Endodermal cell (in vitro differentiated cells): ENCODE data around the gene EML1. TPM values are rescaled to one million over a fixed set of nuclear protein-coding genes. Genes with fewer than 3 reads are reported as not detected.

ENCODE experiments used
- DNase-seq: peaks from one replicate; pipeline ENCODE4 v3.0.0-alpha.2; 2017
- H3K27ac ChIP-seq: 2 replicates; pipeline ENCODE4 v1.5.1; 2013; ENCODE audit warnings: mild to moderate bottlenecking, low read depth, low read length, moderate library complexity
- H3K27me3 ChIP-seq: 2 replicates; pipeline ENCODE4 v1.6.1; 2013; ENCODE audit warnings: mild to moderate bottlenecking, low read length, moderate library complexity; ENCODE audit not compliant: insufficient read depth, control insufficient read depth, poor library complexity, severe bottlenecking
- H3K36me3 ChIP-seq: 2 replicates; pipeline ENCODE4 v1.7.0; 2013; ENCODE audit warnings: mild to moderate bottlenecking, low read length, moderate library complexity; ENCODE audit not compliant: control insufficient read depth, insufficient read depth
- H3K4me1 ChIP-seq: one replicate; pipeline ENCODE4 v1.7.0; 2013; ENCODE audit warnings: low read length; ENCODE audit not compliant: control insufficient read depth, insufficient read depth
- H3K4me3 ChIP-seq: 2 replicates; pipeline ENCODE4 v1.5.1; 2013; ENCODE audit warnings: mild to moderate bottlenecking, low read length, moderate library complexity
- H3K9ac ChIP-seq: 2 replicates; pipeline ENCODE4 v1.6.1; 2013; ENCODE audit warnings: mild to moderate bottlenecking, low read length, moderate library complexity; ENCODE audit not compliant: poor library complexity, severe bottlenecking; ENCODE audit errors: extremely low read depth
- H3K9me3 ChIP-seq: 2 replicates; pipeline ENCODE4 v1.6.1; 2013; ENCODE audit warnings: mild to moderate bottlenecking, low read length, moderate library complexity; ENCODE audit not compliant: control insufficient read depth
- H3K27ac Mint-ChIP-seq: 2 replicates; pipeline ENCODE4 v1.8.0; 2020; ENCODE audit warnings: mixed read lengths
- H3K27me3 Mint-ChIP-seq: 2 replicates; pipeline ENCODE4 v1.8.0; 2021; ENCODE audit warnings: mild to moderate bottlenecking, mixed read lengths; ENCODE audit not compliant: insufficient read depth
- H3K36me3 Mint-ChIP-seq: 2 replicates; pipeline ENCODE4 v1.8.0; 2020; ENCODE audit warnings: low read depth, mixed read lengths
- H3K4me1 Mint-ChIP-seq: 2 replicates; pipeline ENCODE4 v1.8.0; 2020; ENCODE audit warnings: mixed read lengths
- H3K4me3 Mint-ChIP-seq: 2 replicates; pipeline ENCODE4 v1.8.0; 2020; ENCODE audit warnings: mild to moderate bottlenecking, moderate library complexity, mixed read lengths
- H3K9me3 Mint-ChIP-seq: 2 replicates; pipeline ENCODE4 v1.8.0; 2020; ENCODE audit warnings: mild to moderate bottlenecking, mixed read lengths
- CTCF ChIP-seq: fragments of 200-600 bp; sonication (generic); conservative IDR thresholded peaks from 2 replicates; pipeline ENCODE4 v1.5.0; 2021; ENCODE audit warnings: antibody characterized with exemption, mild to moderate bottlenecking
- WGBS, 2 experiments: methylation state at CpG; one replicate each; pipeline versions ENCODE4 v1.1.5 to v1.1.7; 2013; ENCODE audit warnings: missing lambda C conversion rate in 2 of 2, mixed read lengths in 1 of 2; ENCODE audit not compliant: insufficient coverage in 1 of 2, insufficient read length in 1 of 2; 5-methylcytosine and 5-hydroxymethylcytosine counted together
- total RNA-seq, 2 donors: library from RNA; stranded (reverse); fragmentation: NEBNext Ultra II Directional in 1 of 2; extraction: Animal tissue kit (Norgen Biotek cat#: 25700) in 1 of 2; gene quantifications; 2 replicates in 1 of 2; 3 replicates in 1 of 2; pipeline ENCODE4 v1.2.1, GENCODE V29; 2021

EML1 gene
- total RNA-seq, 2 donors from 2014 or later: 25.0 to 31.4 TPM

GRCh38 chr14:99921425-99921824, 128.2 kb downstream of the EML1 start:
- Histone ChIP-seq H3K9me3 (no peaks in the 10 kb centered on the region), H3K4me3 (no peak overlapping the region), H3K27me3 (no peaks in the 10 kb centered on the region), H3K9ac (no peak overlapping the region), H3K4me1 (no peaks in the 10 kb centered on the region), H3K36me3 (peaks cover 46% of the 10 kb centered on the region), H3K27ac (no peak overlapping the region)
- whole genome bisulfite sequencing, 2 experiments: 98 to 100% methylated on average over 2 to 4 of the region's 4 CpGs
- TF ChIP-seq CTCF: no peak
- no peaks in the 10 kb centered on the region for H3K27me3 Mint-ChIP-seq
- no peak overlapping the region for H3K4me3 Mint-ChIP-seq
- peaks cover 9% of the 10 kb centered on the region for H3K4me1 Mint-ChIP-seq
- no peak for DNase-seq
- H3K27ac Mint-ChIP-seq: no peak overlapping the region
- H3K36me3 Mint-ChIP-seq: peaks cover 38% of the 10 kb centered on the region
- peaks cover 3% of the 10 kb centered on the region for H3K9me3 Mint-ChIP-seq

DNA sequence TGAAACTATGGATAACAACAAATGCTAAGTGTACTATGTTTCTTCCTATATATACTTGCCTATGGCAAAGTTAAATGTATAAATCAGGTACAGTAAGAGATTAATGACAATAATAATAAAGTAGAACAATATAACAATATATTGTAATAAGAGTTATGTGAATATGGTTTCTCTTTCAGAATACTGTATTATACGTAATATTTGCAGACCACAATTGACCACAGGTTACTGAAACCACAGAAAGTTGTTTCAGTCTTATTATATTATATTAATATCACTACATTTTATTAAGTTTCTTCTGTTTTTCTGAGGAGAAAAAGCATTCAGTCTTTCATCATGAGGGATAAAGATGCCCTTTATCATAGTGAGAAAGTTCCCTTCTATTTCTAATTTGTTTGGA, 131.2 kb downstream of the EML1 start:
- H3K9ac ChIP-seq: no peak overlapping the region
- H3K4me1 ChIP-seq: no peaks in the 10 kb centered on the region
- no peak overlapping the region for H3K4me3 ChIP-seq
- no peak overlapping the region for H3K27ac ChIP-seq
- H3K4me3 Mint-ChIP-seq: no peak overlapping the region
- no peaks in the 10 kb centered on the region for H3K27me3 ChIP-seq
- DNase-seq: no peak
- WGBS, 2 experiments: no CpG with 5 or more reads among the region's 1 CpG
- H3K9me3 ChIP-seq: no peaks in the 10 kb centered on the region
- peaks cover 37% of the 10 kb centered on the region for H3K36me3 Mint-ChIP-seq
- H3K9me3 Mint-ChIP-seq: peaks cover 12% of the 10 kb centered on the region
- H3K27me3 Mint-ChIP-seq: no peaks in the 10 kb centered on the region
- peaks cover 9% of the 10 kb centered on the region for H3K4me1 Mint-ChIP-seq
- peaks cover 36% of the 10 kb centered on the region for H3K36me3 ChIP-seq
- no peak for TF ChIP-seq CTCF
- H3K27ac Mint-ChIP-seq: no peak overlapping the region

DNA sequence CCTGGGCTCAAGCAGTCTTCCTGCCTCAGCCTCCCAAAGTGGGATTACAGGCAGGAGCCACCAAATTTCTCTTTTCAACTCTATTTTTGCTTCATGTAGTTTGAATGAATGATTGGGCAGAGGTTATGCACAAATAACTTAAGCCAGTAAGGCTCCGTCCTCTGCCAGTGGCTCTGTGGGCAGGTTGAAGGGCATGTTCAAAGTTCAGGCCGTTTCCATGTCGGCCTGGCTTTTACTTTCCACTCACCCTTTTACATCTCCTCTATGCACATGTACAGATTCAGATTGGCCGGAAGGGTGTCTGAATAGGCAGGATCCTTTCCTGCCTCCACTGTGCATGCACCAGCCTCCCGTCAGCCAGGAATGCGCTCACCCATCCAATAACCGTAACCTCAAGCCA, 132.3 kb downstream of the EML1 start:
- DNase-seq: no peak
- whole genome bisulfite sequencing, 2 experiments: 96 to 100% methylated on average over 5 to 7 of the region's 7 CpGs
- Histone ChIP-seq H3K4me1 (no peaks in the 10 kb centered on the region), H3K27ac (no peak overlapping the region), H3K9me3 (no peaks in the 10 kb centered on the region), H3K27me3 (no peaks in the 10 kb centered on the region), H3K9ac (no peak overlapping the region), H3K4me3 (no peak overlapping the region), H3K36me3 (peaks cover 36% of the 10 kb centered on the region)
- Mint-ChIP-seq H3K27me3 (no peaks in the 10 kb centered on the region), H3K4me1 (no peaks in the 10 kb centered on the region), H3K27ac (no peak overlapping the region), H3K36me3 (peaks cover 37% of the 10 kb centered on the region), H3K9me3 (peaks cover 12% of the 10 kb centered on the region), H3K4me3 (no peak overlapping the region)
- TF ChIP-seq CTCF: no peak
